Neural progenitor cell (in vitro differentiated cells): ENCODE results near the gene DDX49. TPM values are rescaled to one million over a fixed set of nuclear protein-coding genes. Genes with fewer than 3 reads are reported as not detected.

Source experiments
- DNase-seq: peaks from one replicate; pipeline ENCODE4 v3.0.0-alpha.2; 2016; ENCODE audit warnings: low spot score
- H2AFZ ChIP-seq: fragments of 200-600 bp; sonication (generic); replicated peaks from 2 replicates; pipeline ENCODE4 v1.6.1; 2016; ENCODE audit warnings: antibody characterized with exemption
- H3F3A ChIP-seq: fragments of 200-600 bp; sonication (generic); 2 replicates; pipeline ENCODE4 v1.6.1; 2016; ENCODE audit warnings: antibody characterized with exemption, low read depth
- H3K27ac ChIP-seq: fragments of 200-600 bp; sonication (generic); 2 replicates; pipeline ENCODE4 v1.5.1; 2016; ENCODE audit warnings: mild to moderate bottlenecking
- H3K27me3 ChIP-seq: fragments of 200-600 bp; sonication (generic); 2 replicates; pipeline ENCODE4 v1.6.1; 2016; ENCODE audit warnings: mild to moderate bottlenecking, moderate library complexity
- H3K36me3 ChIP-seq: fragments of 200-600 bp; sonication (generic); 2 replicates; pipeline ENCODE4 v1.5.1; 2016
- H3K4me1 ChIP-seq: fragments of 200-600 bp; sonication (generic); 2 replicates; pipeline ENCODE4 v1.6.1; 2016; ENCODE audit warnings: mixed run types
- H3K4me2 ChIP-seq: fragments of 200-600 bp; sonication (generic); 2 replicates; pipeline ENCODE4 v1.6.1; 2016
- H3K4me3 ChIP-seq: fragments of 200-600 bp; sonication (generic); 2 replicates; pipeline ENCODE4 v1.5.1; 2016
- H3K79me2 ChIP-seq: fragments of 200-600 bp; sonication (generic); 2 replicates; pipeline ENCODE4 v1.6.1; 2016; ENCODE audit warnings: low read depth
- H3K9ac ChIP-seq: fragments of 200-600 bp; sonication (generic); 2 replicates; pipeline ENCODE4 v1.6.1; 2016
- H3K9me3 ChIP-seq: fragments of 200-600 bp; sonication (generic); 2 replicates; pipeline ENCODE4 v1.5.1; 2016; ENCODE audit warnings: low read depth
- H4K20me1 ChIP-seq: fragments of 200-600 bp; sonication (generic); 2 replicates; pipeline ENCODE4 v1.6.1; 2016; ENCODE audit warnings: low read depth
- H3K27ac Mint-ChIP-seq: 3 replicates; pipeline ENCODE4 v1.8.0; 2021; ENCODE audit warnings: mixed read lengths
- H3K27me3 Mint-ChIP-seq: 2 replicates; pipeline ENCODE4 v1.8.0; 2022; ENCODE audit warnings: low read depth, mild to moderate bottlenecking, inconsistent platforms, moderate library complexity, mixed read lengths; ENCODE audit not compliant: insufficient read depth
- H3K36me3 Mint-ChIP-seq: 3 replicates; pipeline ENCODE4 v1.8.0; 2021; ENCODE audit warnings: mixed read lengths
- H3K4me1 Mint-ChIP-seq: 3 replicates; pipeline ENCODE4 v1.8.0; 2021; ENCODE audit warnings: mixed read lengths
- H3K4me3 Mint-ChIP-seq: 3 replicates; pipeline ENCODE4 v1.8.0; 2021; ENCODE audit warnings: mild to moderate bottlenecking, moderate library complexity, mixed read lengths
- H3K9me3 Mint-ChIP-seq: 3 replicates; pipeline ENCODE4 v1.8.0; 2020; ENCODE audit warnings: mixed read lengths
- EZH2 ChIP-seq: fragments of 200-600 bp; sonication (generic); IDR thresholded peaks from 2 replicates; pipeline ENCODE4 v1.6.1; 2017; ENCODE audit warnings: antibody characterized with exemption, mild to moderate bottlenecking, moderate library complexity
- EZH2phosphoT487 ChIP-seq: fragments of 200-600 bp; sonication (generic); IDR thresholded peaks from 2 replicates; pipeline ENCODE4 v1.6.1; 2017; ENCODE audit warnings: antibody characterized with exemption
- total RNA-seq: library from RNA; depleted of rRNA; stranded (reverse); fragments of >200 nt; gene quantifications from 2 replicates; pipeline ENCODE4 v1.2.3, GENCODE V29; 2015; ENCODE audit warnings: low replicate concordance
- TF ChIP-seq, protein P1 (sequence below): fragments of 200-600 bp; sonication (generic); IDR thresholded peaks from 2 replicates; pipeline ENCODE4 v1.5.1; 2017; ENCODE audit warnings: antibody characterized with exemption, mild to moderate bottlenecking

The DDX49 gene
- total RNA-seq, 1 donor from 2014 or later, result 19.9 TPM

GRCh38 chr19:18878858-18879578 is 40.5 kb upstream of the DDX49 start:
- Histone ChIP-seq H3K79me2 (no peaks in the 10 kb centered on the region), H3K27me3 (no peaks in the 10 kb centered on the region), H3K9ac (no peak overlapping the region), H3K4me3 (no peak overlapping the region), H3K4me2 (no peak overlapping the region), H2AFZ (no peak overlapping the region), H3K27ac (no peak overlapping the region), H3K36me3 (no peaks in the 10 kb centered on the region), H3K4me1 (no peaks in the 10 kb centered on the region), H3K9me3 (no peaks in the 10 kb centered on the region), H3F3A (no peaks in the 10 kb centered on the region), H4K20me1 (peaks cover 7% of the 10 kb centered on the region)
- H3K9me3 Mint-ChIP-seq, result peaks cover 6% of the 10 kb centered on the region
- no peaks in the 10 kb centered on the region for H3K27me3 Mint-ChIP-seq
- TF ChIP-seq, protein P1, sequence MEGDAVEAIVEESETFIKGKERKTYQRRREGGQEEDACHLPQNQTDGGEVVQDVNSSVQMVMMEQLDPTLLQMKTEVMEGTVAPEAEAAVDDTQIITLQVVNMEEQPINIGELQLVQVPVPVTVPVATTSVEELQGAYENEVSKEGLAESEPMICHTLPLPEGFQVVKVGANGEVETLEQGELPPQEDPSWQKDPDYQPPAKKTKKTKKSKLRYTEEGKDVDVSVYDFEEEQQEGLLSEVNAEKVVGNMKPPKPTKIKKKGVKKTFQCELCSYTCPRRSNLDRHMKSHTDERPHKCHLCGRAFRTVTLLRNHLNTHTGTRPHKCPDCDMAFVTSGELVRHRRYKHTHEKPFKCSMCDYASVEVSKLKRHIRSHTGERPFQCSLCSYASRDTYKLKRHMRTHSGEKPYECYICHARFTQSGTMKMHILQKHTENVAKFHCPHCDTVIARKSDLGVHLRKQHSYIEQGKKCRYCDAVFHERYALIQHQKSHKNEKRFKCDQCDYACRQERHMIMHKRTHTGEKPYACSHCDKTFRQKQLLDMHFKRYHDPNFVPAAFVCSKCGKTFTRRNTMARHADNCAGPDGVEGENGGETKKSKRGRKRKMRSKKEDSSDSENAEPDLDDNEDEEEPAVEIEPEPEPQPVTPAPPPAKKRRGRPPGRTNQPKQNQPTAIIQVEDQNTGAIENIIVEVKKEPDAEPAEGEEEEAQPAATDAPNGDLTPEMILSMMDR, result no peak
- TF ChIP-seq EZH2, result no peak
- no peak for TF ChIP-seq EZH2phosphoT487
- H3K4me1 Mint-ChIP-seq, result no peaks in the 10 kb centered on the region
- no peak overlapping the region for H3K27ac Mint-ChIP-seq
- no peak overlapping the region for H3K4me3 Mint-ChIP-seq
- peaks cover 36% of the 10 kb centered on the region for H3K36me3 Mint-ChIP-seq
- no peak for DNase-seq

GRCh38 chr19:18879579-18880373 is 39.7 kb upstream of the DDX49 start:
- no peaks in the 10 kb centered on the region for H3K4me1 ChIP-seq
- Mint-ChIP-seq H3K4me1 (no peaks in the 10 kb centered on the region), H3K4me3 (no peak overlapping the region), H3K27me3 (no peaks in the 10 kb centered on the region), H3K27ac (no peak overlapping the region), H3K36me3 (peaks cover 32% of the 10 kb centered on the region), H3K9me3 (peaks cover 6% of the 10 kb centered on the region)
- no peaks in the 10 kb centered on the region for H3K9me3 ChIP-seq
- peak; percentile 36 for DNase-seq
- H3K27me3 ChIP-seq, result no peaks in the 10 kb centered on the region
- H3F3A ChIP-seq, result no peaks in the 10 kb centered on the region
- no peak overlapping the region for H2AFZ ChIP-seq
- no peak overlapping the region for H3K4me3 ChIP-seq
- H3K9ac ChIP-seq, result no peak overlapping the region
- no peaks in the 10 kb centered on the region for H3K36me3 ChIP-seq
- TF ChIP-seq EZH2 (no peak), EZH2phosphoT487 (no peak)
- no peak overlapping the region for H3K4me2 ChIP-seq
- H4K20me1 ChIP-seq, result peaks cover 4% of the 10 kb centered on the region
- no peak overlapping the region for H3K27ac ChIP-seq
- H3K79me2 ChIP-seq, result no peaks in the 10 kb centered on the region

DNA sequence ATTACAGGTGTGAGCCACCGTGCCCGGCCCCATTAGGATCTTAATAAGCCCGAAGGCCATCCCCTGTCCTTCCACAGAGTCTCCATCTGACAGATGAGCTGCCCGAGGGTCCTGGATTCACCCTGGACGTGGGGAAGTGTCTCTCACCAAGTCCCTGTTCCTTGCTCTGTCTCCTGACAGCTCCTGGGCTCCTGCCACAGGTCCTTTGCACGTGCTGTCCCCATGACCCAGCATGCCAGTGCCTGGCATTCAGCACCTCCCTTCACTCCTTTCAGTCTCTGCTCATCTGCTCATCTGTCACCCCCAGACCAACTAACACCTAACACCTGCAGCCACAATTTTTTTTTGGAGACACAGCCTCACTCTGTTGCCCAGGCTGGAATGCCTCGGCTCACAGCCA is 38.0 kb upstream of the DDX49 start:
- no peaks in the 10 kb centered on the region for H3K27me3 Mint-ChIP-seq
- Histone ChIP-seq H3K27ac (no peak overlapping the region), H3K4me3 (no peak overlapping the region), H3K79me2 (no peaks in the 10 kb centered on the region), H3K4me2 (no peak overlapping the region), H3K36me3 (no peaks in the 10 kb centered on the region), H3K9ac (no peak overlapping the region), H3F3A (no peaks in the 10 kb centered on the region), H3K27me3 (no peaks in the 10 kb centered on the region), H3K9me3 (no peaks in the 10 kb centered on the region), H3K4me1 (no peaks in the 10 kb centered on the region), H2AFZ (no peak overlapping the region), H4K20me1 (peaks cover under 1% of the 10 kb centered on the region)
- H3K27ac Mint-ChIP-seq, result no peak overlapping the region
- TF ChIP-seq EZH2 (no peak), EZH2phosphoT487 (no peak)
- TF ChIP-seq, protein P1, result no peak
- H3K36me3 Mint-ChIP-seq, result peaks cover 24% of the 10 kb centered on the region
- H3K9me3 Mint-ChIP-seq, result peaks cover 6% of the 10 kb centered on the region
- H3K4me1 Mint-ChIP-seq, result no peaks in the 10 kb centered on the region
- no peak overlapping the region for H3K4me3 Mint-ChIP-seq
- no peak for DNase-seq
